DND-41 (cell line): Measurements from ENCODE around the gene ALDH18A1.

Experiments
- EZH2 ChIP-seq: IDR thresholded peaks from 3 replicates; pipeline ENCODE4 v1.6.1; 2012; ENCODE audit warnings: borderline replicate concordance, low read depth, mild to moderate bottlenecking, moderate library complexity, low read length, inconsistent platforms; ENCODE audit not compliant: severe bottlenecking
- TF ChIP-seq, protein P1 (sequence below): IDR thresholded peaks from 2 replicates; pipeline ENCODE4 v1.5.1; 2012; ENCODE audit warnings: borderline replicate concordance, low read length, moderate library complexity, mild to moderate bottlenecking; ENCODE audit not compliant: poor library complexity, severe bottlenecking; ENCODE audit errors: extremely low read depth

DNA sequence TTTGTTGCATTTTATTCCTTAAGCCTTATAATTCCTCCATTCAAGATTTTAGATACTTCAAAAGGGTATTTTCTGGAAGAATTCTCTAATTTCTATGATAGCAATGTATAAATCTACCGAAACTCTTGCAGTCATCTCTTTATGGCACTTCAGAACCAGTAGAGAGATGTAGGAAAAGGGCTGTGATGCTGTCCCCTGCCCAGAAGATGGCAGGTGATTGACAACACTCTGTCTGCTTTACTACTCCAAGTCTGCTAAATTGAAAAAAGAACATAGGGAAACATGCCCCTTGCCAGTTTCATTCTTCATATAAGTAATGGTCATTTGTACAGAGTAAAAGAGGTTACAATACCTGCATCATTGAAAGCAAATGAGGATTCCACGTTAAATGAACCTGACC lies 32.1 kb upstream of the ALDH18A1 start:
- TF ChIP-seq, protein P1, sequence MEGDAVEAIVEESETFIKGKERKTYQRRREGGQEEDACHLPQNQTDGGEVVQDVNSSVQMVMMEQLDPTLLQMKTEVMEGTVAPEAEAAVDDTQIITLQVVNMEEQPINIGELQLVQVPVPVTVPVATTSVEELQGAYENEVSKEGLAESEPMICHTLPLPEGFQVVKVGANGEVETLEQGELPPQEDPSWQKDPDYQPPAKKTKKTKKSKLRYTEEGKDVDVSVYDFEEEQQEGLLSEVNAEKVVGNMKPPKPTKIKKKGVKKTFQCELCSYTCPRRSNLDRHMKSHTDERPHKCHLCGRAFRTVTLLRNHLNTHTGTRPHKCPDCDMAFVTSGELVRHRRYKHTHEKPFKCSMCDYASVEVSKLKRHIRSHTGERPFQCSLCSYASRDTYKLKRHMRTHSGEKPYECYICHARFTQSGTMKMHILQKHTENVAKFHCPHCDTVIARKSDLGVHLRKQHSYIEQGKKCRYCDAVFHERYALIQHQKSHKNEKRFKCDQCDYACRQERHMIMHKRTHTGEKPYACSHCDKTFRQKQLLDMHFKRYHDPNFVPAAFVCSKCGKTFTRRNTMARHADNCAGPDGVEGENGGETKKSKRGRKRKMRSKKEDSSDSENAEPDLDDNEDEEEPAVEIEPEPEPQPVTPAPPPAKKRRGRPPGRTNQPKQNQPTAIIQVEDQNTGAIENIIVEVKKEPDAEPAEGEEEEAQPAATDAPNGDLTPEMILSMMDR = no peak
- no peak for TF ChIP-seq EZH2
